HepG2 (cell line): ENCODE results near the gene CHMP2B. TPM values are rescaled to one million over a fixed set of nuclear protein-coding genes. Genes with fewer than 3 reads are reported as not detected.

ENCODE experiments used
- BRCA1 ChIP-seq: sonication (generic); formaldehyde crosslinking; IDR thresholded peaks from 2 replicates; pipeline ENCODE4 v1.4.0; 2020; ENCODE audit warnings: missing genetic modification reagents
- CTCF ChIP-seq: sonication (generic); formaldehyde crosslinking; IDR thresholded peaks from 2 replicates; pipeline ENCODE4 v1.5.0; 2020; ENCODE audit warnings: mild to moderate bottlenecking, missing genetic modification reagents, moderate library complexity
- FOXA3 ChIP-seq: IDR thresholded peaks from 2 replicates; pipeline ENCODE4 v1.6.1; 2016; ENCODE audit warnings: missing genetic modification reagents, missing compliant biosample characterization
- FOXK1 ChIP-seq: sonication (generic); formaldehyde crosslinking; IDR thresholded peaks from 2 replicates; pipeline ENCODE4 v1.4.0; 2020; ENCODE audit warnings: low read depth, missing genetic modification reagents, borderline replicate concordance
- HOXA5 ChIP-seq: sonication (generic); formaldehyde crosslinking; IDR thresholded peaks from 2 replicates; pipeline ENCODE4 v1.4.0; 2020; ENCODE audit warnings: missing genetic modification reagents
- JUNB ChIP-seq: sonication (generic); formaldehyde crosslinking; IDR thresholded peaks from 2 replicates; pipeline ENCODE4 v1.8.0; 2022; ENCODE audit warnings: missing genetic modification reagents, mild to moderate bottlenecking, borderline replicate concordance
- MAX ChIP-seq: IDR thresholded peaks from 2 replicates; pipeline ENCODE4 v1.6.1; 2012; ENCODE audit warnings: inconsistent platforms
- NR2F2 ChIP-seq: IDR thresholded peaks from 2 replicates; pipeline ENCODE4 v1.6.1; 2012; ENCODE audit warnings: low read depth, inconsistent platforms, borderline replicate concordance
- NR3C1 ChIP-seq: sonication (generic); formaldehyde crosslinking; IDR thresholded peaks from 2 replicates; pipeline ENCODE4 v1.4.0; 2020; ENCODE audit warnings: missing genetic modification reagents
- RBAK ChIP-seq: sonication (generic); formaldehyde crosslinking; IDR thresholded peaks from 2 replicates; pipeline ENCODE4 v1.5.1; 2020; ENCODE audit warnings: mild to moderate bottlenecking, missing genetic modification reagents
- SALL1 ChIP-seq: sonication (generic); formaldehyde crosslinking; IDR thresholded peaks from 2 replicates; pipeline ENCODE4 v1.8.0; 2022; ENCODE audit warnings: mild to moderate bottlenecking, missing genetic modification reagents
- SCMH1 ChIP-seq: sonication (generic); formaldehyde crosslinking; IDR thresholded peaks from 2 replicates; pipeline ENCODE4 v1.9.0; 2021; ENCODE audit warnings: missing genetic modification reagents, mild to moderate bottlenecking, borderline replicate concordance
- SIN3B ChIP-seq: fragments of 150-350 bp; IDR thresholded peaks from 2 replicates; pipeline ENCODE4 v1.6.1; 2014; ENCODE audit warnings: low read length
- SOX5 ChIP-seq: IDR thresholded peaks from 2 replicates; pipeline ENCODE4 v1.6.1; 2016; ENCODE audit warnings: borderline replicate concordance
- TOE1 ChIP-seq: sonication (generic); formaldehyde crosslinking; IDR thresholded peaks from 2 replicates; pipeline ENCODE4 v1.4.0; 2020; ENCODE audit warnings: mild to moderate bottlenecking, missing genetic modification reagents
- ZNF276 ChIP-seq: sonication (generic); formaldehyde crosslinking; IDR thresholded peaks from 2 replicates; pipeline ENCODE4 v1.4.0; 2020; ENCODE audit warnings: mild to moderate bottlenecking, low read depth, missing genetic modification reagents
- ZNF431 ChIP-seq: sonication (generic); formaldehyde crosslinking; IDR thresholded peaks from 2 replicates; pipeline ENCODE4 v1.9.0; 2022; ENCODE audit warnings: missing genetic modification reagents, low read depth, mild to moderate bottlenecking, borderline replicate concordance
- ZNF510 ChIP-seq: sonication (generic); formaldehyde crosslinking; IDR thresholded peaks from 2 replicates; pipeline ENCODE4 v1.4.0; 2020; ENCODE audit warnings: low read depth, mild to moderate bottlenecking, missing genetic modification reagents
- ZNF670 ChIP-seq: sonication (generic); formaldehyde crosslinking; IDR thresholded peaks from 2 replicates; pipeline ENCODE4 v1.8.0; 2022; ENCODE audit warnings: mild to moderate bottlenecking, missing genetic modification reagents, borderline replicate concordance
- ZNF678 ChIP-seq: sonication (generic); formaldehyde crosslinking; IDR thresholded peaks from 2 replicates; pipeline ENCODE4 v1.4.0; 2020; ENCODE audit warnings: mild to moderate bottlenecking, missing genetic modification reagents
- ZNF841 ChIP-seq: sonication (generic); formaldehyde crosslinking; IDR thresholded peaks from 2 replicates; pipeline ENCODE4 v1.8.1; 2023; ENCODE audit warnings: missing genetic modification reagents, borderline replicate concordance
- polyA plus RNA-seq, 8 experiments: library from polyadenylated mRNA; depleted of rRNA in 3 of 8; stranded (reverse) in 7 of 8; unstranded in 1 of 8; fragments of >200 nt; fragmentation: Illumina TruSeq in 4 of 8; extraction: Trizol in 4 of 8; gene quantifications; 2 replicates each; pipeline versions ENCODE4 v1.2.1 to v1.2.3, GENCODE V29; 2011 to 2016; ENCODE audit warnings: low read depth in 4 of 8, missing spikeins in 1 of 8, mixed read lengths in 1 of 8; ENCODE audit not compliant: insufficient read depth in 1 of 8
- total RNA-seq, 5 experiments: library from RNA; depleted of rRNA; stranded (reverse); fragments of >200 nt; fragmentation: Illumina TruSeq; extraction: Trizol; gene quantifications; 2 replicates each; pipeline ENCODE4 v1.2.3, GENCODE V29; 2016; ENCODE audit warnings: low read depth in 1 of 5
- TF ChIP-seq, protein P1 (sequence below): conservative IDR thresholded peaks from 2 replicates; pipeline ENCODE4 v1.6.1; 2018; ENCODE audit warnings: missing genetic modification reagents
- TF ChIP-seq, protein P2 (sequence below): sonication (generic); formaldehyde crosslinking; IDR thresholded peaks from 2 replicates; pipeline ENCODE4 v1.4.0; 2020; ENCODE audit warnings: missing genetic modification reagents
- TF ChIP-seq, protein P3 (sequence below): sonication (generic); formaldehyde crosslinking; IDR thresholded peaks from 2 replicates; pipeline ENCODE4 v1.4.0; 2020; ENCODE audit warnings: missing genetic modification reagents, borderline replicate concordance

CHMP2B gene
- total and polyA plus RNA-seq, 2 of the 13 experiments (the other 11 are each of a cell fraction or from before 2014, with no cell fraction given): 6.9 to 33.5 TPM

DNA sequence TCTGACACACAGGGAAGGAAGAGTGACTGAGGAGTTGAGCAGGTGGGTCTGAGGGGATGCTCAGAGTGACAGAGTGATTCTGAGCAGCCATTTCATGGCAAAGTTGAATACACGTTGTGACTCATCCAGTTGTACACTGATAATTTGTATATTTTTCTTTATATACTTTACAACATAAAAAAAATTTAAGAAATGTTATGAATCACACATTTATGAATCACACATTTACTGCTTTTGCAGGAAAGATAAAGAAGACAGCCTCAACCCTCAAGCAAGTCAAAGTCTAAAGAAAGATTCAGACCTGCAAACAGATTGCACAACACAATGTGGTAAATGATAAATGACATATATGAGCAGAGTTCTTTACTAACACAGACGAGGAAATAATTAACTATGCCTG, 21.0 kb upstream of the CHMP2B start (continued):
- TF ChIP-seq BRCA1 (CRISPR knock-in tag) (no peak), JUNB (CRISPR knock-in tag) (no peak), ZNF678 (CRISPR knock-in tag) (no peak), SOX5 (CRISPR knock-in tag) (peak; percentile 43; the same call in 1 of the 2 replicates), ZNF841 (no peak), TOE1 (CRISPR knock-in tag) (no peak), FOXK1 (no peak), SCMH1 (CRISPR knock-in tag) (no peak), NR2F2 (no peak), RBAK (CRISPR knock-in tag) (no peak), MAX (no peak), ZNF276 (CRISPR knock-in tag) (no peak), CTCF (CRISPR knock-in tag) (no peak), ZNF510 (CRISPR knock-in tag) (no peak), SALL1 (CRISPR knock-in tag) (peak; percentile 45; the same call in 1 of the 2 replicates), HOXA5 (CRISPR knock-in tag) (peak; percentile 86; the same call in 1 of the 2 replicates), FOXA3 (CRISPR knock-in tag) (peak; percentile 64), NR3C1 (no peak), ZNF431 (no peak), ZNF670 (CRISPR knock-in tag) (no peak), SIN3B (no peak)
- TF ChIP-seq, protein P1, sequence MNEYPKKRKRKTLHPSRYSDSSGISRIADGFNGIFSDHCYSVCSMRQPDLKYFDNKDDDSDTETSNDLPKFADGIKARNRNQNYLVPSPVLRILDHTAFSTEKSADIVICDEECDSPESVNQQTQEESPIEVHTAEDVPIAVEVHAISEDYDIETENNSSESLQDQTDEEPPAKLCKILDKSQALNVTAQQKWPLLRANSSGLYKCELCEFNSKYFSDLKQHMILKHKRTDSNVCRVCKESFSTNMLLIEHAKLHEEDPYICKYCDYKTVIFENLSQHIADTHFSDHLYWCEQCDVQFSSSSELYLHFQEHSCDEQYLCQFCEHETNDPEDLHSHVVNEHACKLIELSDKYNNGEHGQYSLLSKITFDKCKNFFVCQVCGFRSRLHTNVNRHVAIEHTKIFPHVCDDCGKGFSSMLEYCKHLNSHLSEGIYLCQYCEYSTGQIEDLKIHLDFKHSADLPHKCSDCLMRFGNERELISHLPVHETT (CRISPR knock-in tag): no peak
- TF ChIP-seq, protein P2, sequence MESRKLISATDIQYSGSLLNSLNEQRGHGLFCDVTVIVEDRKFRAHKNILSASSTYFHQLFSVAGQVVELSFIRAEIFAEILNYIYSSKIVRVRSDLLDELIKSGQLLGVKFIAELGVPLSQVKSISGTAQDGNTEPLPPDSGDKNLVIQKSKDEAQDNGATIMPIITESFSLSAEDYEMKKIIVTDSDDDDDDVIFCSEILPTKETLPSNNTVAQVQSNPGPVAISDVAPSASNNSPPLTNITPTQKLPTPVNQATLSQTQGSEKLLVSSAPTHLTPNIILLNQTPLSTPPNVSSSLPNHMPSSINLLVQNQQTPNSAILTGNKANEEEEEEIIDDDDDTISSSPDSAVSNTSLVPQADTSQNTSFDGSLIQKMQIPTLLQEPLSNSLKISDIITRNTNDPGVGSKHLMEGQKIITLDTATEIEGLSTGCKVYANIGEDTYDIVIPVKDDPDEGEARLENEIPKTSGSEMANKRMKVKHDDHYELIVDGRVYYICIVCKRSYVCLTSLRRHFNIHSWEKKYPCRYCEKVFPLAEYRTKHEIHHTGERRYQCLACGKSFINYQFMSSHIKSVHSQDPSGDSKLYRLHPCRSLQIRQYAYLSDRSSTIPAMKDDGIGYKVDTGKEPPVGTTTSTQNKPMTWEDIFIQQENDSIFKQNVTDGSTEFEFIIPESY: no peak
- TF ChIP-seq, protein P3, sequence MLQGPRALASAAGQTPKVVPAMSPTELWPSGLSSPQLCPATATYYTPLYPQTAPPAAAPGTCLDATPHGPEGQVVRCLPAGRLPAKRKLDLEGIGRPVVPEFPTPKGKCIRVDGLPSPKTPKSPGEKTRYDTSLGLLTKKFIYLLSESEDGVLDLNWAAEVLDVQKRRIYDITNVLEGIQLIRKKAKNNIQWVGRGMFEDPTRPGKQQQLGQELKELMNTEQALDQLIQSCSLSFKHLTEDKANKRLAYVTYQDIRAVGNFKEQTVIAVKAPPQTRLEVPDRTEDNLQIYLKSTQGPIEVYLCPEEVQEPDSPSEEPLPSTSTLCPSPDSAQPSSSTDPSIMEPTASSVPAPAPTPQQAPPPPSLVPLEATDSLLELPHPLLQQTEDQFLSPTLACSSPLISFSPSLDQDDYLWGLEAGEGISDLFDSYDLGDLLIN (CRISPR knock-in tag): no peak
